ENCODE measurements around the gene SLC4A1.

GRCh38 chr17:44267818-44268490, at the start of gene SLC4A1:
- no peak for TF ChIP-seq EZH2 (IDR thresholded peaks at IDR 0.05; ENCODE audit: insufficient read depth, poor library complexity, severe bottlenecking)
- TF ChIP-seq EZH2phosphoT487 (IDR thresholded peaks at IDR 0.05; ENCODE audit: insufficient read depth, low read depth) = no peak
